Anterior cingulate cortex (tissue), 58 donors: ENCODE results near the gene ADAM17.
"Not testable (repeated sequence)": the region's sequence is repeated elsewhere in the genome, so short reads cannot be mapped to it uniquely, and the experiment has no call there.

Experiments
- DNase-seq, 58 donors: peaks; one replicate each; lab custom pipeline; 2025; lab: John Stamatoyannopoulos, UW

ADAM17 gene

DNA sequence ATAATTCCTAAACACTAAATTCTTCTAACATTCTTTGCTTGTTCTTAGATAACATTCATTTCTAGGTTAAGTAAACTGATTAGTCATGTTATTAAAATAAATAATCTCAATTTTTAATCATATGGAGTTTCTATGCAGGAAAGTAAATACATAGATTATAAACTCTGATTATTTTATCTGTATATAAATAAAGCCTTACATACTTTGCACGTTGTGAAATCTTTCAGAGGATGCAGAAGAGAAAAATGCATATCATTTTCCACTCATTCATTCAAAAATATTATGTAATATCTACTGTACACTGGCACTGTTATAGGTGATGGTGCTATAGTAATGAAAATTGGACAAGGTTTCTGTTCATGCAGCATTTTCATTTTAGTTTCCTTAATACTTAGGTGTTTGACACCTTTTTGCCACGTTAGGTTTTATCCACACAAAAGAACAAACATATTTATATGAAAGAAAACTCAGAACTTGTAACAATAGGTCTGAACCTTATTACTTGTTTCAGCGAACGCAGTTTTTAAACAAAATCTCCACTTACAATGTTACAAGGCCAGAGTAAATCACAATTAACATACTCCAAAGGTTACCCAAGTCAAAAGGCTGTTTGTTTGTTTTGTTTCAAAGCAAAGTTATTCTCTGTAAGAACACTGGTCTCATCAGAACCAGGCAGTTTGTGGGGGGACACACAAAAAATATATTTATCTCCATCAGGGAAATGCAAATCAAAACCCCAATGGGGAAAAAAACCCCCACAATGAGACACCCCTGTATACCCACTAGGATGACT is 27.4 kb downstream of the ADAM17 start:
- DNase-seq = no peak

DNA sequence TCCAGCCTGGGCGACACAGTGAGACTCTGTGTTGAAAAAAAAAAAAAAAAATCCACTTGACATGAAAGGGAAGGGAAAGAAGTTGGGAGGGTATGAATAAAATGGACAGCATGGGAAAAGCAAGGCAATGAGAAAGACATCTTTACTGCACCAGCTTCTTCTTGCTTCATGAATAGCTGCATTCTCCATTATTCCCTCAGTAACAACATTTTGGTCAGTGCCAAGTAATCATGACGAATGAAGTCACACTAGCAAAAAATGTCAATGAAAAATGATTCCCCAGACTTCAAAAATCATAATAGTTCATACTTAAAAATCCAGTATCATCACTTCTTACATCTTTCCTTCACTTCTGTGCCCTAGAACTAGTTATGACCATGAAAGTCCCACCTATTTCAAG is 30.4 kb downstream of the ADAM17 start:
- DNase-seq = no peak

DNA sequence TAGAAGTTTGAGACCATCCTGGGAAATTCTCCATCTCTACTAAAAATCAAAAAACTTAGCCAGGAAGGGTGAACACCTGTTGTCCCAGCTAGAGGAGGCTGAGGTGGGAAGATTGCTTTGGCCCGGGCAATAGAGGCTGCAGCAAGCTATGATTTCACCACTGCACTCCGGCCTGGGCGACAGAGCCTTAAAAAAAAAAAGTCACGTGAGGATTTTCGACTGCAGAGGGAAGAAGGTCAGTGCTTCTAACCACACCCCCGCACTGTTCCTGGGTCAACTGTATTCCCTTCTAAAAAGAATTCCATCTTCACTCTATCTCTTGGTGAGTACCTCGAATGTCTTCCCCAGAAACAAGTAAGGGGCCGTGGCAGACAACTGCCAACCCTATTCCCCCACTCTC is 31.3 kb downstream of the ADAM17 start:
- no peak for DNase-seq

DNA sequence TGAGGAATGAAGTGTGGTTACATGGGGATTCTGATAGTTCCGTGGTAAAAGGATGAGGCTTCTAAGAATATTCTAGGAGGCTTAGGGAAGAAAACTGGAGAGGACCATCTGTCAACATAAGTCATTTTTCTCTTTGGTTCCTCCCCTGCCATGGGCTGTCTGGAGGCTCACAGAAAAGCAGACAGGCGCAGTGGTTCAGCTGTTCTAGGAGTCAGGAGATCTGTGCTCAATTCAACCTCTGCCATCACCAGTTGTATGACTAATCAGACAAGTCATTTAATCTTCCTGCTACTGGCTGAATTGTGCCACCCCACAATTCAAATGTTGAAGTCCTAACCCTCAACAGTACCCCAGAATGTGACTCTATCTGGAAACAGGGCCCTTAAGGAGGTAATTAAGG is 36.4 kb downstream of the ADAM17 start:
- no peak for DNase-seq

DNA sequence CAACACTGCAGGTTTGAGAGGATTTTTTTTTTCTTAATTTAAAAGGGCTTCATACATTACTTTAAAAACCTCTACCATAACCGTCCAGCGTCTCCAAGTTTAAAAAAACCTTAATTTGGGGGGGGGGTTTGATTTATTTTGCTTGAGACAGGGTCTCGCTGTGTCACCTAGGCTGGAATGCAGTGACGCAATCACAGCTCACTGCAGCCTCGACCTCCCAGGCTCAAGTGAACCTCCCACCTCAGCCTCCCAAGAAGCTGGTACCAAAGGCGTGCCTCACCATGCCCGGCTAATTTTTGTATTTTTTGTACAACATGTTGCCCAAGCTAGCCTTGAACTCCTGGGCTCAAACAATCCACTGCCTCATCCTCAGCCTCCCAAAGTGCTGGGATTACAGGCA is 36.9 kb downstream of the ADAM17 start:
- DNase-seq = no peak

DNA sequence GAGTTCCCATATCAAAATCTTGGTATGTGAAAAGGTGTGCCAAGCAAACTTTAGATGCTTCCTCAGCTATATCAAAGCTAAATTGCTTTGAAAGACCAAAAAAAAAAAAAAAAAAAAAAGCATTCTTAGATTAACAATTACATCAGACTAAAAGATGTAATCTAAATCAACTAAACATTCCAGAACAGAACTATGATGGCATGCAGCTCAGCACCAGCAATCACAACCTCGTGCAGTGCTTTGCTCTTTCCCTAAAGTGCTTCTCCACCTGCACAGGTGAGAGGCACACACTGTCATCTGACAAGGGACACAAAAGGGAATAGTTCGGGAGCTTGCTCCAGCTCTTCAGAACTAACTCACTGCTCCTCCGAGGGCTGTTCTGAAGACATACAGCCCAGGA is 37.5 kb downstream of the ADAM17 start:
- DNase-seq = no peak

DNA sequence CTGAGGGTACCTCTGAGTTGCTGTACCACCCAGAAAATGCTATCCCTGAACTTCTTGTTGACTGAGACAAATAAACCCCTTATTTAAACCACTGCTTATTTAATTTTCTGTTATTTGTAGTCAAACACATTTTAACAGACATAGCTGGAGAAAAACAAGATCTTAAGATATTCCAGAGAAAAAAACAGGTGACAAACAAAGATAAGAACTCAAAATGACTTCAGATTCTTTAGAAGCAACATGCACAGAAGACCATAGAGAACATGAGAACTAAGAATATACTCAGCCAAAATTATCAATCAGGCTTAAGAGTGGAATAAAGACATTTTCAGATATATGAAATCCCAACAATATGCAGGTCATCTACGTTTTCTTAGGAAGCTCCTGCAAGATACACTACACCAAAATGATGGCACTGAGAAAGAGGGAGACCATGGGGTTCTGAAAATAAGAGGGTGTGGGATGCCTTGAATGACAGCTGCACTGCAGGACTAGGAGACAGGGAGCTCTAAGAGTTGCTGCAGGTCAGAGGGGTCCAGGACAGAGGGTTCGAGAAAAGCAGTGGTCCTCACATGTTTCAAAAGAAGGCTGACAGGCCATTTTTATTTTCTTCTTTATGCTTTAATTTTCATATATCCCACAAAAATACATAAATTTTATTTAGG is 38.4 kb downstream of the ADAM17 start:
- DNase-seq = no peak

DNA sequence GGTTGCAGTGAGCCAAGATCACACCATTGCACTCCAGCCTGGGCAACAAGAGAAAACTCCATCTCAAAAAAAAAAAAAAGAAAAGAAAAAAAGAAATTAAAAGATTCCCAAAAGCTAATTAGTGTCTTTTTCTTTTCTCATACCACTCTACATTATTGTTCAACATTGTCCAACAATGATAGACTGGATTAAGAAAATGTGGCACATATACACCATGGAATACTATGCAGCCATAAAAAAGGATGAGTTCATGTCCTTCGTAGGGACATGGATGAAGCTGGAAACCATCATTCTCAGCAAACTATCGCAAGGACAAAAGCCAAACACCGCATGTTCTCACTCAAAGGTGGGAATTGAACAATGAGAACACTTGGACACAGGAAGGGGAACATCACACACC is 41.7 kb downstream of the ADAM17 start:
- DNase-seq = not testable (repeated sequence)

DNA sequence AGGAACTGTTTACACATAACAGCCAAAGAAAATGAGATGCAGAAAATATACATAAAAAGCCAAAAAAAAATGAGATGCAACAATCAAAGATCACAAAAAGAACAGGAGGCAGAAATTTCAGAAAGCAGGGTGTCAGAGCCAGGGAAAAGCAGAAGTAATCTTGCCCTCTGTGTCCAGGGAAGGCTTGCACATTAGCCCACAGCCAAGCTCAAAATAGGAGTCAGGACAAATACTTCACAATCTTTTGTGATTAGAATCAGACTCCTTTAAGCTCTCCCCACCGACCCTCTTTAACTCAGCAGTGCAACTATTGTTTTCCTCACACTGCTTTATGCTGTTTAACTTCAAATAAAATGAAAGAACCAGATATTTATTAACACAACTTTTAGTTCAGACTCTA is 46.7 kb downstream of the ADAM17 start:
- no peak for DNase-seq

DNA sequence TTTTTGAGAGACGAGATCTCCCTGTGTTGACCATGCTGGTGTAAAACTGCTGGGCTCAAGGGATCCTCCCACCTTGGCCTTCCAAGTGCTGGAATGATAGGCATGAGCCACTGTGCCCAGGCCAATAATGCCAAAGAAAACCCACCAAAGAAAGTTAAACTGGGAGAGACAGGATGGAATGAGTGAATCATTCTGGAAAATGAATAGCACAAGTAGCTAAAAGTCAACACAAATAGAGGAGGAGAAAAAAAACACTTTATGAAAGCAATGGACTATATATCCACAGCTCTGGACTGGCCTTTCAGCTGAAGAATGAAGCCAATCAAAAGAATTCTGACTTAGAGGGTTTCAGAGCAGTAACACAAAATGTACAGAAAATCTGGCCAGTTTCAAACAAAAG is 57.4 kb downstream of the ADAM17 start:
- DNase-seq = no peak

DNA sequence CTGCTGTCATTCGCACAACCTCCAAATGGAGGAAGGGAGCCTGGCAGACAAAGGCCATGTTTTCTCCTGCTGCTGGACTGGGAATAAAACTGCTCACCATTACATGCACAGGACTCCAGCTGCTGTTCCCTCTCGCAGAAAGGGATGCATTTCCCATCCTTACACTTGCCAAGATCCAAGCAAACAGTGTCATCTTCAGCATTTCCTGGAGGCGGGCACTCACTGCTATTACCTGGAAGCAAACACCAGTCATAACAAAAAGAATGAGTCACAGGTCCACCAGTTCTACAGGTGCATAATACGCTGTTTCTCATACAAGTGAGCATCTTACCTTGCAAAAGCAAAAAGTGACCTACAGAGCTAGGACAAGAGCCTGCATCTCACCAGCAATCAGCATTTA is 58.6 kb downstream of the ADAM17 start:
- no peak for DNase-seq

DNA sequence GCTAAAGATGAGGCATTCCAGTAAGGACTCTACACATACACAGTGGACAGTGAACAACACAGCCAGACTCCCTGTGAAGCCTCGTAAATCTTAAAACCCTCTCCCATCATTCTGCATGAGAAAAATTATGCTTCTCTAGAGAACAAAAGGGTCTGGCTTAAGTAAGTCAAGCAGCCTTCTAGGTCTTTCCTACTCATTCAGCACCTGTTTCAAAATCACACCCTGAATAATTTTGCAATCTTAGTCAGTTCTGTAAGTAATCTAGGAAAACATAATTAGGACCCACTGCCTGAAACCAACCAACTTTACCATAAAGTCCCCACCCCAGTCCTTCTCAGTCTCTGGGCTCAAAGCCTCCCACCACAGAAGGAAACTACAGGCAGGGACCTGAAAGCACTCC is 61.5 kb downstream of the ADAM17 start:
- no peak for DNase-seq

DNA sequence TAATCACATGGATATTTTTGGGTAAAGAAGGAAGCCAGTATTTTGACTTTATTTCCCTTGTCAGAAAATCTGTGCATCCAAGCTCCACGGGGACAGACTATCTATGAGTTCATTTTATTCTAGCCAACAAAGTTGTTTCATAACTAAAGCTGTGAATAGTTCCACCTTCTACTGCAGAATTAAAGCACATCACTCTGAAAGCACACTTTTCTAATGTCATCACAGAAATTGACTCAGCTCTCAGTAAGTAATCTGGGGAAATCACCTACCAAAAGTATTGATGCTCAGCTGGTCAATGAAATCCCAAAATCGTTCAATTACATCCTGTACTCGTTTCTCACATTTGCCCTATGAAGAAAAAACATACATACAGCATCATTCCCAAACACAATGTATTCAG is 62.2 kb downstream of the ADAM17 start:
- DNase-seq = no peak

DNA sequence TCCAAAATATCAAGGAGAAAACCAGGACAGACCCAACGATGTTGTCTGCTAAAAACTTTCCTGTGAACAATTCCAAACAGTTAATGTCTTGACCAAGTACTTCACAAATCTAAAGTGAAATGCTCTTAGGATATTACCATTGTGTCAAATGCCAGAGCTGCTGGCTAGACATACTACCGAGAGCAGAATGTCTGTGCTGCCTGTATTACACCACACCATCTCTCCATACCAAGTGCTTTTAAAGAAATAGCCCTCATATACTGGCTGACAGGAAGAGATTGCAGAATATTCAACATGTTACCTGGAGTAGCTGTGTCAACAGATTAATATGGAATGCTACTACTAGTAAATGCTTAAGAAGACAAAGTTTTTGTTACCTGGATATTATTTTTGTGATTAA is 62.7 kb downstream of the ADAM17 start:
- DNase-seq = no peak

DNA sequence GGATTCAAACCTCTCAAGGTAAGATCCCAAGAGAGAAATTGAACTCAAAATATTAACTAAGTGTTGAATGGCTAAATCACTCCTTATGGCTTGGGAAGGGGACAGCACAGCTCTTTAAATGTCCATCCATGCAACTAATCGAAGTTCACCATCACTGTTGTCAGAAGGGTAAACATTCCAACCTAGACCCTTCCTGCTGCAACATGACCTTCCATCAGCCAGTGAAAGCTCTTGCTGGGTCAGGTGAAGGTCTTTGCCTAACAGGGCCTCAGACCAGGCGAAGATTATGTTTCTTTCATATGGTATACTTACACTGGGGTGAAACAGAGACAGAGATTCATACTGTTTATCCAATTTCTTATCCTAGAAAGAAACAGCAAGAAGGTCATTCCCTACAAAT is 64.8 kb downstream of the ADAM17 start:
- DNase-seq = no peak

DNA sequence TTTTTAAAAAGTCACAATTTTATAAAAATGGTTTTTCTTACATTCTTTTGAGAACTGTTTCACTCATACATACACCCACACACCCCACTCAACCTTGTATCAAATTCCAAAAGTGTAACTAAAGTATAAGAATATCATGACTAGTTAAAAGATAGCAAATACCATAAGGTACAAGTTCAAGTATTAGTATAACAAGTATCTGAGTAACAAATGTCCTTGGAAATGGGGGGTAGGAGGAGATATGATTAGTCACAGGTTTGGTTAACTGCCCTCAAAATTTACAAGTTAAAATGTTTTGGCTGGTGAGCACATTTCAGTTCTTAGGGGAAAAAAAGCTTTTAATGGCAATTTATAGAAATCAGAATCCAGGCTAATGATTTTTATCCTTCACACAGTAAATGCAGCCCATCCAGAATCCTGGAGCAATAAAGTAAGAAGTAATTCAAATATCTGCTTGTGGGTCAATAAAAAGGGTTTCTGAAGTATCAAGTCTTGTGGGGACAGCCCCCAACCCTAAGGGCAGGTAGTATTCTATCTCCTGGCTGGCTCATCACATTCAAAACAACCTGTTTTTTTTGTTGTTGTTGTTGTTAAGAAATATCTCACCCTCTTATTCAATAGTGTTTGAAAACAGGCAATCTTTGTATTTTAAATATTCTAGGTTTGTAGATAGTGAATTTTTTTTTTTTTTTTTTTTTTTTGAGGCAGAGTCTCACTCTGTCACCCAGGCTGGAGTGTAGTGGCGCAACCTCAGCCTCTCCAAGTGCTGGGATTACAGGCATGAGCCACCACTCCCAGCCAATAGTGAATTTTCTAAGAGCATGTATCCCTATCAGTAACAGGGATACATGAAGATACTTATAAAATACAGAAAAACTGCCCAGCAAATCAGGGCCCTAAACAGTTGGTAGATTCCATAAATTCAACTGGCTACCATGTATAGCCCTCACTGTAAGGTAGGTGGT is 66.8 kb downstream of the ADAM17 start:
- DNase-seq = no peak

DNA sequence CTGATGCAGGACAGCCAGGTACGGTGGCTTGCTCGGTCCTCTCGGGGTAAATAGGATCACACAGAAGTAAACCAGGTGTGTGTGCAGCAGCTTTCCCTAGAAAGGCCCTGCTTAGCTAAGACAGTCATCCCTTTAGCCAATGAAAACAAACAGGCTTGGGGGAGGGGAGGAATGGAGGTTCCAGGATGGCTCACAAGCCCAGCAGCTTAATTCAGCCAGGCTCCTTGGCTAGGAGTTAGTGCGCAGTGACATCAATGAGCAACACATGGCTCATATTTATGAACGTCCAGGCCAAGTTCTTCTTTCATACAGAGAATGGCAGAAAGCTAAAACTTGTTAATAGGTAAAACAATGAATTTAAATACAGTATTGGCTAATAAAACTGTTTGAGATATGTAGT is 71.1 kb downstream of the ADAM17 start:
- no peak for DNase-seq

DNA sequence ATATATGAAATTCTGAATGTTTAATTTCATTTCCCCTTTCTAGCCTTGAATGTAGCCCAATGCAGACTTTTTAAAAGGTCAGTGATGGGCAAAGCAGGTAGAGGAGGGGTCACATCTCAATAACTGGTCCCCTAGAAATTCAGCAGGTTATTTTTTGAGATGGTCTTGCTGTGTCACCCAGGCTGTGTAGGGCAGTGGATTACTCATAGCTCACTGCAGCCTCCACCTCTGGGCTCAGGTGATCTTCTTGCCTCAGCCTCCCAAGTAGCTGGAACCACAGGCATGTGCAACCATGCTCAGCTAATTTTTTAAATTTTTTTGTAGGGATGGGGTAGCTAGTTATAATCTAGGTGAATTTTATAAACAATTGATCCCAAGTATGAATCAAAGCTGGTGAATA is 72.5 kb downstream of the ADAM17 start:
- no peak for DNase-seq

DNA sequence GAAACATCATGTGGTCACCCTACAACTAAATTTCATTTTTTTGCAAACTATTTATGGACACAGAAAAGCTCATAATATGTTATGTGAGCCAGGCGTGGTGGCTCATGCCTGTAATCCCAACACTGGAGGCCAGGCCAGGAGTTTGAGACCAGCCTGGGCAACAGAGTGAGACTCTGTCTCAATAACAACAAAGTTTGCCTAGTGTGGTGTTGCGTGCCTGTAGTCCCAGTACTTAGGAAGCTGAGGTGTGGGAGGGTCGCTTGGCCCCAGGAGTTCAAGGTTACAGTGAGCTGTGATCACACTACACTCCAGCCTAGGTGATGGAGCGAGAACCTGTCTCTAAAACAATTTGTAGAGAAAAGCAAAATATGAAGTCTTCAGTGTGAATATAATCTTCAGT is 75.5 kb downstream of the ADAM17 start:
- DNase-seq = no peak

DNA sequence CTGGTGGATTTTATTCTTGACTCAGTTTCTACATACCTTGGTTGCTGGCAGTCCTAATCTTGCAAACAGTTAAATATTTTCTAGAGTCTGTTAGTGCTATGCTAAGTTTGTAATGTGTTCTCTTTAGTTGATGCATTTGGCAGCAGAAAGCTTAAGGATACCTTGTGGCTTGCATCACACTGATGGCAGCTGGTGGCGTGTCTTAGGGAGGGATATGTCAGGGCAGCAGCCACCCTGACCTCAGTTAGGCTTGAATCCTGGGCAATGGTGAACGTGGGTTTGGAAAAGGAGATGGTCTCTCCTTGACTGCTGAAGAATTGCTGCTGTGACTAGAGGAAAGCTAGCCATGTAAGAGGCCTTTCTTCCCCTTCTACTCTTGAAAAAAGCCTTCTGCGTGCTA is 77.1 kb downstream of the ADAM17 start:
- DNase-seq = no peak

DNA sequence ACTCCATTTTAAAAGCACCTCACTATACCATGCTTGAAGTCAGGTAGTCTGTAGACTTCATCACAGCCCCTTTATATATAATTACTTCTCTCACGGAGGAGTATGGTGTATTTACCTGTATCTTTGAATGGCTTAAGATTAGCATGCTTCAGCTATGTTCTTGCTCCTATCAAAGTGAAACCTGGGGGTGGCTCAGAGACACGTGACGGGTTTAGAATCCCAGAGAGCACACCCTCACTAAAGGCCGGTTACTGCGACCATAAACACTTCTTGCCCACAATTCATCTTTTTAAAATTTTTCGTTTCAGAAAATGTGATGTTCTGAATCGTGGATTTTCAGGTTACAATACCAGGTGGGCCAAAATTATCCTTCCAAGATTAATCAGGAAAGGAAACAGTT is 77.7 kb downstream of the ADAM17 start:
- no peak for DNase-seq
